Myometrial cell (primary cell): ENCODE data around the gene MED13L. TPM values are rescaled to one million over a fixed set of nuclear protein-coding genes. Genes with fewer than 3 reads are reported as not detected.

Experiments used
- total RNA-seq: library from RNA; depleted of rRNA; stranded (reverse); fragments of >200 nt; gene quantifications from 2 replicates; pipeline ENCODE4 v1.2.3, GENCODE V29; 2015

Gene MED13L
- total RNA-seq: 34.4 and 50.7 TPM in 2 replicates

GRCh38 chr12:116277467-116278278, at the start of gene MED13L:
TSS of gene MED13L (minus strand) at chr12:116277693. CDS start at chr12:116277131, 562 bp downstream.

